ENCODE data around the gene GATB.

The GATB gene

DNA sequence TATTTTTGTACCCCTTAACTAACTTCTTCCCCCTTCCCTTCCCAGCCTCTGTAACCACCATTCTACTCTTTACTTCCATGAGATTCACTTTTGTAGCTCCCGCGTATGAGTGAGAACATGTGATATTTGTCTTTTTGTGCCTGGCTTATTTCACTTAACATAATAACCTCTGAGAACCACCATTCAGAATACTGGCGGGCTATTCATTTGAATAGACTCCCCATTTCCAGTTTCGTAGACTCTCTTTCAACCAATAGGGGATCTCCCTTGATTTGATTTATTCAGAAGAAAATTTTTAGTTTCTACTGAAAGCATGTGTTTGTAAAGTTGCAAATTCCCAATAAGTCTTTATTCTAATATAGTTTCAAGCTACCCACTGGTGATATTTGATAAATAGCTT, 117.2 kb downstream of the GATB start:
- DNase-seq = no peak

DNA sequence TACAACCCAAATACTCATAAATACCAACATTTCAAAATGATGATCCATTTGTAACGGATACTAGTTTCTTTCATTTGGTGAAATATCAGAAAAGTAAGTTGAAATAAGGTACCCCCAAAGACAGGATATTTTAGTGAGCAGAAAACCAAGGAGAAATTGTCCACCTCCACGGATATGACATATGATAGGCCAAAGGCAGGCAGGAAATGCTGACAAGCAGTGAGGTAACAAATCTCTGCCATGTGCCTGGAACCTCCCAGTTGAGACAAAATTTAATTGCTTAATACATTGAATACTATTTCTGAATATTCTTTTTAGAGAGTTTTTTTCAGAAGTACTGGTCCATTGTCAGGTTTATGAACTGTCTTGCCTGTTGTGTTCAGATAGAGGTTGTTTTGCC, 118.8 kb downstream of the GATB start:
- no peak for DNase-seq

DNA sequence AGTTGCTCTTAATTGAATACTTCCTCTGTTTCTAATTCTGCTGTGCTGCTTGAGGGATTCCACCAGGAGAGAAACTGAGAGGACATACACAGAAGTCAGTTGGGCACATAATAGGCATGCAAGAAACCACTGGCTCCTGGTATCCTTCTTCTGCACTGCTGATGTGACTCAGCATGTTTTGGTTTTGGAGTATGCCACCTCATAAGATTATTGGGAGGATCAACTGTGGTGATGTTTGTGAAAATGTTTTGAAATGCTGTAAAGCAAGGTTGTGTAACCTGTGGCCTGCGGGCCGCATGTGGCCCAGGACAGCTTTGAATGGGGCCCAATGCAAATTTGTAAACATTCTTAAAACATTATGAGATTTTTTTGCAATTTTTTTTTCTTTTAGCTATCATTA, 119.6 kb downstream of the GATB start:
- no peak for DNase-seq

DNA sequence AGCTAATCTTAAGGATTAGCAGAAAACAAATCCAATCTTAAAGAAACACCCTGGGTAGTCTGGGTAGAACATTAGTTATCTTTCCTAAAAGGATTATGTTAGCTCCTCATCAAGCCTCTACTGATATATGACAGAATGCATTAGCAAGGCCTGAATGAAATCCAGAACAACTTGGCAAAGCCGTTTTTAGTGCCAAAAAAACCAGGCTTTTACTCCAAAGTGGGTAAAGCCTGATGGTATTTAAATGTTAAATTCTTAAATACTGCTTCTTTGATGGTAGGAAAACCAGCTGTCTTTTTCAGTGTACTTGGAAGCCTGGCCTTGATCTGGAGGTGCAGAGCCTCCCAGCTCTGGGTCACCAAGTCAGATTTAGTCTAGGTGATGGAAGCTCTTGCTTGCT, 120.4 kb downstream of the GATB start:
- DNase-seq = no peak

DNA sequence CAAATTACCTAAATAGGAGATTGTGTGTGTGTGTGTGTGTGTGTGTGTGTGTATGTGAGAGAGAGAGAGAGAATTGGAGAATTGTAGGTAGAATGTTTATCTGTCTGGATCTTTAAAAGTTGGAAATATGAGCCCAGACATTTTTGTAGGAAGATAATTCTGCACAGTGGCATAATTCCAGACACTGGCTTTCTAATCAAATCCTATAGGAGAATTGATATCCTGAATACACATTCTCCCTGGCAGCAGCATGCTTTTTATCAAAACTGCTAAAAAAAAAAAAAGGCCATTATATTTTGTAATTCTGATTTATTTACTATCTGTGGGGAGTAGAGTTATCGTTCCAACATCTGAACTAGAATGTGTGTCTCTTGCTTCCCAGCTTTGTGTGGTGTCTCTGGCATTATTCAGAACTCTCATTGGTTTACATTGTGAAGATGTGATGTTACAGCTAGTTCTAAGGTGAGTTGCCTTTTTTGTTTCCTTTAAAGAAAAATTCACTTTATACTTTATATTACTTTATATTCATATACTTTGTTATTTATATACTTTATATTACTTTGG, 122.4 kb downstream of the GATB start:
- no peak for DNase-seq

DNA sequence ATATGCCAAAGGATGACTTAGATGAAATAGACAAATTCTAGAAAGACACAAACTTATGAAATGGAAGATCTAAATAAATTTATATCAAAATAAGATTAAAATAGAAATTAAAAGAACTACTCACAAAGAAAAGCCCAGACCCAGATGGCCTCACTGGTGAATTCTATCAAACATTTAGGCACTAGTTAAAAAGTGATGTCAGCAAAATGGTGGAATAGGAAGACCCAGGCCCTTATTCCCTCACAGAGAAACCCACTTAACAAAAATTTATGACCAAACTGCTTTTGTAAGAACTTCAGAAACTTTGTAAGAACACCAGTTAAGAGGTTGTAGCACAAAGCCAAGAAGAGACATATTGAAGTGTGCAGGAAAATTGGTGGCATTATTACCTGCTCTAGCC, 129.5 kb downstream of the GATB start:
- no peak for DNase-seq

DNA sequence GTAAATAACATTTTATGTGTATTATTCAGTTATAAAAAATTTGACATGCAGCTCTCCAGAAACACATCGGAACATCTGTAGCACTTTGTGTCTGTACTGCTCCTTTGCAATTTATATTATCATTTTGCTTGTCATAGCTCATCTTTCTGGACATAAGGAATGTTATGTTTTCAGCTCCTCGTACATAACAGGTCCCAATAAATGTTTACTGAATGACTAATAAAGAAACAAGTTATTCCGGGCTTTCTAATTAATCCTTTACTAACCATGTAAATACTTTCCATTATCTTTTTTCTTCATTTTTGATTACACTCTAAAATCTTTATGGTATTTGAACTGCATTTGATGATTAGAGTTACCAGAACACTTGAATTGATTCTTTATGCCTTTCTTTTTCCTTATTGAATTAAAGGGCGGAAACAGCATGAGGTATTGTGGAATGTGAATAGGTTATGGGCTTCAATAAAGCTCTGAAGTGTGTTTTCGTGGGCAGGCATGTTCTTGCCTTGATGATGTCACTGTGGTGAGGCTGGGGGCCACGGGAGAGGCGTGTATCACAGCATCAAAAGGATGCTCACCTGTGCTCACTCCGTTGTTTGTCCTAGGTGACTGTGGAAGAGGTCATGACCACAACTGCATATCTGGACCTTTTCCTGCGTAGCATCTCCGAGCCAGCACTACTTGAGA, 131.6 kb downstream of the GATB start:
- no peak for DNase-seq

DNA sequence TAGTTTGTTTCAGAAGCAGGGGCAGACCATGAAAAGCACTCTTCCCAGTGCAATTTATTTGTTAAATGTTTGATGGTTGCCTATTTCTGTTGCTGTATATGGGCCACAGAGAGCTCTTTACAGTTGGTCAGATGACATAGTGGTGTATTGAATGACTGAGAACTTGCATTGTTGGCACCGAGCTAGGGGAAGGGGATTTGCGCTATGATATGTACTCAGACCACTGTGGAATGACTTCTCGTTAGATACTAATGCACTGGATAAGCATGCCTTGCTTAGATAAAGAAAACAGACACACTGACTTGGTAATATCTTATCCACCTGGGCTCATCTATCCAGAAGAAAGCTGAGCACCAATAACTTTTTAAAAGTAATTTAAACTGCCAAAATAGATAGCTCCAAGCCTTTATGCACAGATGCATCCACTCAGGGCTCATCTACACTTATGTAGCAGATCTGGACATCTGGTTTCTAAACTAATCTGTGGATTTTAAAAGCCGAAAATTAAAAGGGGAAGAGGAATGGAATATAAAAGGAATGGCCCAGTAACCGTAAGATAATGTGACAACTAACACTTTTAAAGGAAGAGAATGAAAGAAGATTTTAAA, 132.7 kb downstream of the GATB start:
- no peak for DNase-seq

DNA sequence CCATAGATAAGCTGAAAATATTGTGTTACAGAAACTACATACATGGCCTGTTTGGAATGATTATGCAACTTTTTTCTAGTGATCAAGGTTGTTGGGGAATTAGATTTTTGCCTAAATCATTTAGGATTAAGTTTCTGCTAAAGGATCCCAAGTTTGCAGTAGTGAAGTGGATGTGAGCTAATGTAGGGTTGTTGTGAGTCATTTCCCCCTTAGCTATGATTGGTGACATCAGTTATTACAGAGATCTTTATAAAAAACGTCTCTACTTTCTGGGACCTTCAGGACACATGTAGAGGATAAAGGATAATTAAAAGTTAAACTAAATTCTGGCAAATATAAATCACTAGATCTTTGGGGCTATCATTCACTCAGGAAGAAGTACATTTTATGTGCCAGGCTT, 133.3 kb downstream of the GATB start:
- no peak for DNase-seq

DNA sequence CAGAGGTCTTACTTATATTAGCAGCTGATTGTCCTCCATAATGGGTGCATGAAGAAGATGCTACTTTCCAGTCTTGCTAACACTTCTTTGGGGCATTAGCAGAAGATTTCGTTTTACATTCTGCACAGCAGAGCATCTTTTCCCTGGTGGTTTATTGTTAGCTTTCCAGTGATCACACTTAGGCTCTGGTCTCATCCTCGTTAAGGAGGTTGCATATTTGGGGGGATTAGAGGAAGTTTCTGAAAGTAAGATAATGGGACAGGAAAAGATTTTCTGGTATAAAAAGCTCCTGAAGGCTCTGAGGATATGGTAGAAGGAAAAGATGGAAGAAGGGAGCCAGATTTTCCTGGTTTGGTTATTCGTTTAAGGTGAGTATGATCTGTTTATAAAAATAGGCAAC, 134.1 kb downstream of the GATB start:
- DNase-seq = no peak

DNA sequence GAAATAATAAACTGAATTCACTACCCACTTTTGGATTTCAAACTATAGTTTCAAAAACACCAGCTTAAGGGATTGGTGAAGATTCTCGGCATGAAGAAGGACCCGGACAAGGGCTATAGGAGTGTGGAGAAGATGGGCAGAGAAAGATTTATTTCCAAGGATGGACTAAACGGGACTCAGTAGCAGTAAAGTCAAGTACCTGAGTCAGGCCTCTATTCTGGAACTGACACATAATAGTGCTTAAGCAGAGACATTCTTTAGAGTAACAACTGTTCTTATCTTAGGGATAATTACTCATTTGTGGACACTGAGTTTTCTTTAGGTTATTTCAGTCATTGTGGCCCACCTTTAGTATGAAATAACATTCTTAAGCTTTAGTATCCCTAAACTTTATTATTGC, 134.6 kb downstream of the GATB start:
- DNase-seq = no peak

DNA sequence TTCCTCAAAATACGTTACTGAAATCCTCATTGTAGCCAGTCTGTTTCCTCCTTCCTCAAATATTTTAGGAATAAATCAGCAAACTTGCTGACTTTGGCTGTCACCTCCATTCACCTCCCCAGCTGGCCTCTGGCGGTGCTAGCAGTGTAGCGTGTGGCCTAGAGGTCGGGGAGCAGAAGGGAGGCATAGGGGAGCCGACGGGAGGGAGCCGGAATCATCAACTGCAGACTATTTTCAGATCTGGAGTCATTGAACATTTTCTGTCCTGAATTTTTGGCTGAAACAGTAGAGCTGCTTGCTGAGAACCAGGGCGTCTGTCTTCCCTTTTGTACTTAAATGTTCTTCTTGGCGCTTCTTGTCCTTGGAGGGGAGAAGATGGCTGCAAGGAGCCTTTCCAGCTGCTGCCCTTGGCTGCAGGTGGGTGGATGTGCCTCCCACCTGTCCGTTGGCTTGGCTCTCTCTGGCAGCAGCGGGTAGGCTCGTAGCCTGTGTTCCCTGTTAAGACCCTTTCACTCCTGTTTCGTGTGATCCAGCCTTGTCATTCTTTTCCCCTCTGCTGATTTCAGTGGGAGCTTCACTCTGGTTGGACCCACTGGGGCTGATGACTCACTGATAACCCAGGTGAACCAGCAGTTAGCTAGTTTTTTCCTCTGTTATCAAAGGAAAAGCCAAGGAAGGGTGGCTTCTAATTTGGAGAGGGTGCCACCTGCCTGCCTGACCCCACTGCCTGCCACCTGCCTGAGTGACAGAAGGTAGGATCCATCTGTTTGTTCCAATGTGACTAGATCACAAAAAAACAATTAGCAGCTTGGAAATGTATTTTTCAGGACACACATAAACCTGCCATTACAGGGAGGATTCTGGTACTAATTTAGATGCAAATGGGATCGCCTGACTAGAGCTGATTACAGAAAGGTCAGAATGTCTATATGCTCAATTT, 135.9 kb downstream of the GATB start:
- no peak for DNase-seq
